Epithelial cell of esophagus (primary cell): ENCODE measurements around the gene RFC4.
A peak's percentile ranks its signal among the peaks of the same experiment; 100 is the strongest.
"Not testable (repeated sequence)": the region's sequence is repeated elsewhere in the genome, so short reads cannot be mapped to it uniquely, and the experiment has no call there.

Source experiments
- DNase-seq: peaks from one replicate; pipeline ENCODE4 v3.0.0; 2010; ENCODE audit warnings: low read depth
- H3K4me3 ChIP-seq: 2 replicates; pipeline ENCODE4 v1.5.1; 2011; ENCODE audit warnings: mild to moderate bottlenecking, low read length, control low read depth
- CTCF ChIP-seq: IDR thresholded peaks from 2 replicates; pipeline ENCODE4 v1.5.1; 2011; ENCODE audit warnings: low read depth, mild to moderate bottlenecking, low read length, control low read depth, inconsistent platforms; ENCODE audit not compliant: insufficient read depth; ENCODE audit errors: missing control alignments

The RFC4 gene

GRCh38 chr3:186824430-186825139, 18.3 kb upstream of the RFC4 start:
- DNase-seq, result no peak
- no peak for TF ChIP-seq CTCF
- no peak overlapping the region for H3K4me3 ChIP-seq

DNA sequence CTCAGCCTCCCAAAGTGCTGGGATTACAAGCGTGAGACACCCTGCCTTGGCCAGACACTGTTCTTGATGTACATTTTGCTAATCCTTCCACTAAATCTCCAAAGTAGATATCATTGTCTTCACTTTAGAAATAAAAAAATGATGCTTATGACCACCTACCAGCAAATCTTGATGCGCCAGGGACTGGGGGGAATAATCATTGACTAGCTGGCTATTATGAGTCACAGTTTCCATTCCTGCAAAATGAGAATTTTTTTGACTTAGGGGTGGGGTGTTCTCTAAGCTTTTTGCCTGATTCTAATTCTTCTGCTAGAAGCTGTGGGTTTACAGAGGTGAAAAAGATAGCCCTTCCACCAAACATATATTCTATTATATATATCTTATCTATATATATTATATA, 17.1 kb upstream of the RFC4 start:
- DNase-seq, result no peak
- no peak overlapping the region for H3K4me3 ChIP-seq
- TF ChIP-seq CTCF, result no peak

DNA sequence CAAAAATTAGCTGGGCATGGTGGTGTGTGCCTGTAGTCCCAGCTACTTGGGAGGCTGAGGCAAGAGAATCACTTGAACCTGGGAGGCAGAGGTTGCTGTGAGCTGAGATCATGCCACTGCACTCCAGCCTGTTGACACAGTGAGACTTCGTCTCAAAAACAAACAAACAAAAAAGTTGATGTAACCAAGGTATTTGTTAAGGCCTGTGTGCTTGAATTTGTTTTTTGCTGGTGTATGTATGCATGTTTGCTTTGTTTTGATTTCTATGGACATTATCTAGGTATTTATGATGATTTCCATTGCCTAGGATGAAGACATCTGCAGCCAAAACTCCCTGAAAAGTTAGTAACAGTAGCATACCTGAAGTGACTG, 16.1 kb upstream of the RFC4 start:
- DNase-seq, H3K4me3 ChIP-seq: not testable (repeated sequence)

DNA sequence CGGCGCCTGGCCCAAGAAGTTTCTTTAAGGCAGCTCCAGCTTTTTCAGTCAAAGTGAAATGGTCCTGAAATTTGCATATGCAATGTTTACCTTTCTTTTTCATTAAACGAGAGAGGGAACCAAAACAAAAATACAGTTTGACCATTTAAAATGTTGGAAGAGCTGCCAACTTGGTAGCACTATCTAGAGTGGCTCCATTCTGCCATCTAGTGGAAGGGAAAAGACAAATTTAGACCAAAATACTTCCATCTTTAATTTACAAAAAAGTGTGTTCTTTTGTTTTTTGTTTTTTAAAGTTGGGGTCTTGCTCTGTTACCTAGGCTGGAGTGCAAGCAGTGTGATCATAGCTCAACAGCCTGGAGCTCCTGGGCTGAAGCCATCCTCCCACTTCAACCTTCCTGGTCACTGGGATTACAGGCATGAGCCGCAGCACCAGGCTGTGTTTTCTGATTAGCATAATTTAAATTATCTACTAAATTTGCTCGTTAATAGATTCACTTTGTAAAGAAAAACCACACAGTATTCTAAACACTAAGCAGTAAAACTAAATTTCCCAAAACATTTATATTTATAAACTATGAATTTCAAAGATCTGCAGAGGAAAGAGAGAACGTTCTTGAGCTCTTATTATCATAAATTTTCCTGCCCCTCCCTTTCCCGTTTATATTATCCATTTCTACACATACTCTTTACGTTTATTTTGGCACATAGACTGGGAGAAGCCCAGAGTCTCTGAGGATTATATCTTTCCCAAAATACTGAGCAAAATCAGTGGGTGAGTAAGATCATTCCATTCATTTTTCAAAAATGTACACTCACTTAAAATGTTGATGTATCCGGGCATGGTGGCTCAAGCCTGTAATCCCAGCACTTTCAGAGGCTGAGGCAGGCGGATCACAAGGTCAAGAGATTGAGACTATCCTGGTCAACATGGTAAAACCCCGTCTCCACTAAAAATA, 15.4 kb upstream of the RFC4 start:
- H3K4me3 ChIP-seq, result no peak overlapping the region
- DNase-seq, result peak; percentile 65
- peak; percentile 71 for TF ChIP-seq CTCF

DNA sequence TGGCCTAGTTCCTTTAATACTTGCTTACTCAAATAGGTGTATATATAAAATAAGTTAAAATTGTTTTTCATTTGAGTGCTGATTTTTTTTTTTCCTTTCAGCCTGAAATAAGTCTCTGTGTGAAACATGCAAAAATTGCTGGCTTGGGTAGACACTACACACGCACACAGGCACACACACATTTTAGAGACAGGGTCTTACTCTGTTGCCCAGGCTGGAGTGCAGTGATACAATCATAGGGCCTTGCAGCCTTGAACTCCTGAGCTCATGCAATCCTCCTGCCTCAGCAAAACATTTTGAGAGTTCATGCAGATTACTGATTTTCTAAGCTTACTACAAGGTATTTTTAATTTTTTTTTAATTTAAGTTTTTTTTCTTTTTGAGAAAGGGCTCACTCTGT, 12.7 kb upstream of the RFC4 start:
- H3K4me3 ChIP-seq, result no peak overlapping the region
- TF ChIP-seq CTCF, result no peak

GRCh38 chr3:186818516-186818915, 12.2 kb upstream of the RFC4 start:
- no peak overlapping the region for H3K4me3 ChIP-seq
- no peak for DNase-seq
- no peak for TF ChIP-seq CTCF

More for the DNA sequence above, 12.7 kb upstream of the RFC4 start:
- no peak for DNase-seq

GRCh38 chr3:186815435-186815834, 9.2 kb upstream of the RFC4 start:
- no peak overlapping the region for H3K4me3 ChIP-seq
- no peak for TF ChIP-seq CTCF
- peak; percentile 49 for DNase-seq
